ENCODE results near the gene NTRK1. TPM values are rescaled to one million over a fixed set of nuclear protein-coding genes. Genes with fewer than 3 reads are reported as not detected.

NTRK1 gene
- total RNA-seq, 1 donor from 2014 or later, result 54.3 TPM

- H3K4me3 Mint-ChIP-seq, result peak overlapping the region; percentile 73
- intact Hi-C loops (cut with micrococcal nuclease), result loop anchor here (10.0 kb wide), 1 partner anchor 58 kb away; the partner anchor contains the start of gene LRRC71
- H3K4me1 Mint-ChIP-seq, result peaks cover 78% of the 10 kb centered on the region
- no peaks in the 10 kb centered on the region for H3K9me3 Mint-ChIP-seq
- peaks cover 32% of the 10 kb centered on the region for H3K36me3 Mint-ChIP-seq (ENCODE audit: low read depth)
- DNase-seq, result peak; percentile 74
- peaks cover 3% of the 10 kb centered on the region for H3K27me3 Mint-ChIP-seq
- peak overlapping the region; percentile 90 for H3K27ac Mint-ChIP-seq
Observed at GRCh38 chr1:156866249-156866909, 5.7 kb downstream of the NTRK1 start.

DNA sequence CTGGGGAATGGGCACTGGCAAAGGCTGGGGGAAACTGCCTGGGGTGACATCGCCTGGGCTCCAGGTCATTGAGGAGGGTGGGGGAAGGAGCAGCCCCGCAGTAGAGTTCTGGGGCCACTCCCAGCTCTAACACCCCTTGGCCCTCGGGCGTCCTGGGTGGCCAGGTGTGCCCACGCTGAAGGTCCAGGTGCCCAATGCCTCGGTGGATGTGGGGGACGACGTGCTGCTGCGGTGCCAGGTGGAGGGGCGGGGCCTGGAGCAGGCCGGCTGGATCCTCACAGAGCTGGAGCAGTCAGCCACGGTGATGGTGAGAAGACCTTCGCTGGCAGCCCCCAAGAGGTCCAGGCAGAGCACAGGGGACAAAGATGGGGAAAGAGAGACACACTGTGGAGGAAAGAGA is 7.7 kb downstream of the NTRK1 start:
- intact Hi-C loops (cut with micrococcal nuclease), result loop anchor here (10.0 kb wide), 1 partner anchor 56 kb away; the partner anchor contains the start of gene LRRC71
- Mint-ChIP-seq H3K4me3 (no peak overlapping the region), H3K27me3 (no peaks in the 10 kb centered on the region), H3K36me3 (ENCODE audit: low read depth) (peaks cover 33% of the 10 kb centered on the region), H3K27ac (no peak overlapping the region), H3K4me1 (peaks cover 60% of the 10 kb centered on the region), H3K9me3 (no peaks in the 10 kb centered on the region)
- DNase-seq, result no peak

DNA sequence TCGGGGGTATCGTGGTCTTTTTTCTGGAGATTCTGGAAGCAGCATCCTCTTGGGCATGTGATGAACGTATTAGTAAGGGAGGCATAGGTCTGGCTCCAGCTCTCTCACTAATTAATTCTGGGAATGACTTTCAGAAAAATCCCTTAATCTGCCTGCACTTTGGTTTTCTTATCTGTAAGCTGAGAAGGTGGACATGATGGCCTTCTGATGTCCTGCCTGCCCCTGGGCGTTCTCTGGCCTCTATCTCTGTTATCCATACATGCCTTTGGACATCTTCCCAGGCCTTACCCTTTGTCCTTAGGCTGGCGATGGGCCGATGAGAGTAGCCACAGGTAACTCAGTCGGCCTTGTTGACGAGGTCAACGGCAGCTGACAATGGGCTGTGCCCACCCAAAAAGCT is 8.8 kb downstream of the NTRK1 start:
- no peaks in the 10 kb centered on the region for H3K9me3 Mint-ChIP-seq
- no peak for DNase-seq
- peaks cover 49% of the 10 kb centered on the region for H3K4me1 Mint-ChIP-seq
- H3K4me3 Mint-ChIP-seq, result no peak overlapping the region
- no peaks in the 10 kb centered on the region for H3K27me3 Mint-ChIP-seq
- intact Hi-C loops (cut with micrococcal nuclease), result loop anchor here (10.0 kb wide), 1 partner anchor 55 kb away; the partner anchor contains the start of gene LRRC71
- H3K27ac Mint-ChIP-seq, result no peak overlapping the region
- peaks cover 32% of the 10 kb centered on the region for H3K36me3 Mint-ChIP-seq (ENCODE audit: low read depth)

DNA sequence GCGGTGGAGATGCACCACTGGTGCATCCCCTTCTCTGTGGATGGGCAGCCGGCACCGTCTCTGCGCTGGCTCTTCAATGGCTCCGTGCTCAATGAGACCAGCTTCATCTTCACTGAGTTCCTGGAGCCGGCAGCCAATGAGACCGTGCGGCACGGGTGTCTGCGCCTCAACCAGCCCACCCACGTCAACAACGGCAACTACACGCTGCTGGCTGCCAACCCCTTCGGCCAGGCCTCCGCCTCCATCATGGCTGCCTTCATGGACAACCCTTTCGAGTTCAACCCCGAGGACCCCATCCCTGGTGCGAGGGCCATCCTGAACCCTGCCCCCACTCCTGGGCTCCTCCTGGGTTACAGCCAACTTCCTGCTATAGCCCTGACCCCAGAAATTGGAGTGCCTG is 13.0 kb downstream of the NTRK1 start:
- intact Hi-C loops (cut with micrococcal nuclease), result no loop called here
- H3K36me3 Mint-ChIP-seq (ENCODE audit: low read depth), result peaks cover 30% of the 10 kb centered on the region
- no peak for DNase-seq
- H3K27me3 Mint-ChIP-seq, result peaks cover 2% of the 10 kb centered on the region
- no peak overlapping the region for H3K4me3 Mint-ChIP-seq
- no peaks in the 10 kb centered on the region for H3K9me3 Mint-ChIP-seq
- no peak overlapping the region for H3K27ac Mint-ChIP-seq
- peaks cover 17% of the 10 kb centered on the region for H3K4me1 Mint-ChIP-seq

DNA sequence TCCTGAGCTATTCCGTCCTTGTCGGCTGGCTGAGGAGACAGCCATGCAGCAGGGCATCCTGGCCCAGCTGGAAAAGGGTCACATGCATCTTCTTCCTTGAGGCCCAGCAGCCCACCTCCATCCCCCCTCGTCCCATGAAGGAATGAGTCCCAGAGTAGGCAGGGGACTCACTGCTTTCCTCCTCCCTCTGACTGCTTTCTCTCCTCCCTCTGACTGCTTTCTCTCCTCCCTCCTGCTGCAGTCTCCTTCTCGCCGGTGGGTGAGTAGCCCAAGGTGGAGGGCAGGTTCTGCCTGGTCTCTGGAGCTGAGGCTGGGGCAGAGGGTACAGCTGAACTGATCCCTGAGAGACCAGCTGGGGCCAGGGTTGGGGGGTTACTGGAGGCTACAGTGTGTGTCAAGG is 13.5 kb downstream of the NTRK1 start:
- peaks cover 2% of the 10 kb centered on the region for H3K27me3 Mint-ChIP-seq
- no peak overlapping the region for H3K4me3 Mint-ChIP-seq
- intact Hi-C loops (cut with micrococcal nuclease), result no loop called here
- peaks cover 16% of the 10 kb centered on the region for H3K4me1 Mint-ChIP-seq
- H3K36me3 Mint-ChIP-seq (ENCODE audit: low read depth), result peaks cover 29% of the 10 kb centered on the region
- no peak overlapping the region for H3K27ac Mint-ChIP-seq
- no peak for DNase-seq
- no peaks in the 10 kb centered on the region for H3K9me3 Mint-ChIP-seq

DNA sequence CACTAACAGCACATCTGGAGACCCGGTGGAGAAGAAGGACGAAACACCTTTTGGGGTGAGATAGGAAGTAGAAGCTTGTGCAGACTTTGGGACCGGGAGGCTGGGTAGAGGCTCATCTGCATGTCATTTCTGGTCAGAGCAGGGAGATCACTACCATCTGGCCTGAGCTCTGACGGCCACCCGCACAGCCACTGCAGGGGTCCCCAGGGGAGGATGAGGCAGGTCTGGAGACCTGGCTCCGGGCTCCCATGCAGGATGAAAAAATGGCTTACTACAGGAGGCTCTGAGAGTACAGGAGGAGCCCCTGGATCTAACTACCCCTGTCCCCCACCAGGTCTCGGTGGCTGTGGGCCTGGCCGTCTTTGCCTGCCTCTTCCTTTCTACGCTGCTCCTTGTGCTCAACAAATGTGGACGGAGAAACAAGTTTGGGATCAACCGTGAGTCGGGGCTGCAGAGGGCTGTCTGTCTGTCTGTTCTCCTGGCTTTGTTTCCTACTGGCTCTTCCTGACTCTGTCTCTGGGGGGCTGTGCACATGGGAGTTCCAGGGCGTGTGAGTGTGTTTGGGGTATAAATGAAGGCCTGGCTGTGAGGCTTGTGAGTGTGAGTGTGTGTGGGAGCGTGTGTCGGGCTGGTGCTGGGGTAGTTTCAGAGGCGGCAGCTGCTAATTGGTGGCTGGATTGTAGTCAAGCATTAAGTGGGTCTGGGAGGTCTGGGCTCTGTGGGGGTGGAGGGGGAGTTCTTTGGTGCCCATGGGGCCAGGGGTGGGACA is 14.1 kb downstream of the NTRK1 start:
- Mint-ChIP-seq H3K9me3 (no peaks in the 10 kb centered on the region), H3K4me3 (no peak overlapping the region), H3K36me3 (ENCODE audit: low read depth) (peaks cover 26% of the 10 kb centered on the region), H3K27me3 (peaks cover 2% of the 10 kb centered on the region), H3K27ac (no peak overlapping the region), H3K4me1 (peaks cover 13% of the 10 kb centered on the region)
- DNase-seq, result no peak
- intact Hi-C loops (cut with micrococcal nuclease), result no loop called here

DNA sequence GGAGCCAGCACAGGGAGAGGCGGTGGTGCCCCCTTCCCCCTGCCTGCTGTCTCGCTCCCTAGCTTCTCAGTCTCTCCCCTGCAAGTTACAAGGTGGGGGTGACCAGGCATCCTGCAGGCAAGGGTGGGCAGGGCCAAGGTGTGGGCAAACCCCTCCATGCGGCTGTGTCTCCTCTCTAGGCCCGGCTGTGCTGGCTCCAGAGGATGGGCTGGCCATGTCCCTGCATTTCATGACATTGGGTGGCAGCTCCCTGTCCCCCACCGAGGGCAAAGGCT is 14.6 kb downstream of the NTRK1 start:
- Mint-ChIP-seq H3K4me1 (peaks cover 9% of the 10 kb centered on the region), H3K36me3 (ENCODE audit: low read depth) (peaks cover 28% of the 10 kb centered on the region), H3K27me3 (peaks cover 2% of the 10 kb centered on the region), H3K4me3 (no peak overlapping the region), H3K9me3 (no peaks in the 10 kb centered on the region), H3K27ac (no peak overlapping the region)
- DNase-seq, result no peak
- intact Hi-C loops (cut with micrococcal nuclease), result no loop called here

- Mint-ChIP-seq H3K27me3 (peaks cover 2% of the 10 kb centered on the region), H3K27ac (no peak overlapping the region), H3K9me3 (no peaks in the 10 kb centered on the region), H3K4me1 (no peaks in the 10 kb centered on the region), H3K4me3 (no peak overlapping the region), H3K36me3 (ENCODE audit: low read depth) (peaks cover 26% of the 10 kb centered on the region)
- no peak for DNase-seq
- intact Hi-C loops (cut with micrococcal nuclease), result no loop called here
Observed at GRCh38 chr1:156876281-156876680, 15.6 kb downstream of the NTRK1 start.

- Mint-ChIP-seq H3K27ac (no peak overlapping the region), H3K4me3 (no peak overlapping the region), H3K9me3 (no peaks in the 10 kb centered on the region), H3K36me3 (ENCODE audit: low read depth) (peaks cover 28% of the 10 kb centered on the region), H3K4me1 (no peaks in the 10 kb centered on the region), H3K27me3 (peaks cover 2% of the 10 kb centered on the region)
- intact Hi-C loops (cut with micrococcal nuclease), result no loop called here
- DNase-seq, result no peak
Observed at GRCh38 chr1:156877433-156878170, 16.9 kb downstream of the NTRK1 start.

GRCh38 chr1:156879876-156880275 is 19.2 kb downstream of the NTRK1 start:
- H3K36me3 Mint-ChIP-seq (ENCODE audit: low read depth), result peaks cover 25% of the 10 kb centered on the region

GRCh38 chr1:156880473-156880872 is 19.8 kb downstream of the NTRK1 start:
- no peaks in the 10 kb centered on the region for H3K9me3 Mint-ChIP-seq
- H3K27me3 Mint-ChIP-seq, result peaks cover 3% of the 10 kb centered on the region
- intact Hi-C loops (cut with micrococcal nuclease), result no loop called here
- H3K4me3 Mint-ChIP-seq, result no peak overlapping the region
- H3K27ac Mint-ChIP-seq, result no peak overlapping the region
- H3K36me3 Mint-ChIP-seq (ENCODE audit: low read depth), result peaks cover 24% of the 10 kb centered on the region
- DNase-seq, result no peak
- no peaks in the 10 kb centered on the region for H3K4me1 Mint-ChIP-seq

More at GRCh38 chr1:156879876-156880275, 19.2 kb downstream of the NTRK1 start:
- H3K27me3 Mint-ChIP-seq, result peaks cover 2% of the 10 kb centered on the region
- no peak for DNase-seq
- intact Hi-C loops (cut with micrococcal nuclease), result no loop called here
- H3K4me3 Mint-ChIP-seq, result no peak overlapping the region
- no peaks in the 10 kb centered on the region for H3K4me1 Mint-ChIP-seq
- no peaks in the 10 kb centered on the region for H3K9me3 Mint-ChIP-seq
- no peak overlapping the region for H3K27ac Mint-ChIP-seq

GRCh38 chr1:156881101-156881500 is 20.4 kb downstream of the NTRK1 start:
- no peak for DNase-seq
- intact Hi-C loops (cut with micrococcal nuclease), result no loop called here
- Mint-ChIP-seq H3K36me3 (ENCODE audit: low read depth) (peaks cover 24% of the 10 kb centered on the region), H3K9me3 (no peaks in the 10 kb centered on the region), H3K27ac (no peak overlapping the region), H3K27me3 (peaks cover 5% of the 10 kb centered on the region), H3K4me3 (no peak overlapping the region), H3K4me1 (no peaks in the 10 kb centered on the region)

GRCh38 chr1:156881663-156882062 is 21.0 kb downstream of the NTRK1 start:
- H3K9me3 Mint-ChIP-seq, result no peaks in the 10 kb centered on the region
- no peak overlapping the region for H3K4me3 Mint-ChIP-seq
- peaks cover 2% of the 10 kb centered on the region for H3K4me1 Mint-ChIP-seq
- peaks cover 4% of the 10 kb centered on the region for H3K27me3 Mint-ChIP-seq
- H3K36me3 Mint-ChIP-seq (ENCODE audit: low read depth), result peaks cover 21% of the 10 kb centered on the region
- H3K27ac Mint-ChIP-seq, result no peak overlapping the region
- intact Hi-C loops (cut with micrococcal nuclease), result no loop called here
- DNase-seq, result no peak

DNA sequence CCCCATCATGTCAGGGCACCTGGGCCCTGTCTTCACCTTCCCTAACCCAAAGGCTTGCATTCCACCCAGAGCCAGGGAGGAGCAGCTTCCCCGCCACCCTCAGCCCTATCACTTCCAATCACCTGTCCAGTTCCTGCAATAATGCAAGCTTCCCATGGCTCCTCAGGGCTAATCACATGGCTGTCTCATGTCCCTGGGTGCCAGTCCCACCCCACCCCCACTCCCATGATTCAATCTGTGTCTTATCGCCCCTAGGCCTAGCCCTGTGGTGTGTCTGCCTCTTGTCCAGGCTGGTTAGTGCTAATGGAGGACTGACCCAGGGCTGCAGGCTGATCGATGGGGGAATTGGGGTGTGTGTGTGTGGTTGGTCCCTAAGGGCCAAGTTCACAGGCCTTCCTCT is 21.9 kb downstream of the NTRK1 start:
- no peak for DNase-seq
- Mint-ChIP-seq H3K36me3 (ENCODE audit: low read depth) (peaks cover 21% of the 10 kb centered on the region), H3K9me3 (no peaks in the 10 kb centered on the region), H3K27ac (no peak overlapping the region), H3K27me3 (peaks cover 4% of the 10 kb centered on the region), H3K4me1 (peaks cover 4% of the 10 kb centered on the region), H3K4me3 (no peak overlapping the region)
- intact Hi-C loops (cut with micrococcal nuclease), result no loop called here

Data from activated CD4-positive, alpha-beta T cell treated with anti-CD3 and anti-CD28 coated beads, Interleukin-2, amount 10 ng/mL, durations not matched to agents 24 days and 14 days (primary cell).